ENCODE data around the gene CDC14A. TPM values are rescaled to one million over a fixed set of nuclear protein-coding genes. Genes with fewer than 3 reads are reported as not detected.

CDC14A gene
- total RNA-seq, 1 experiment from 2014 or later, result 2.6 TPM

- no peaks in the 10 kb centered on the region for H3K27me3 Mint-ChIP-seq (ENCODE audit: insufficient read depth, unreplicated experiment)
- peaks cover 4% of the 10 kb centered on the region for H3K4me1 Mint-ChIP-seq (ENCODE audit: insufficient read depth, unreplicated experiment)
- no peak overlapping the region for H3K27ac Mint-ChIP-seq (ENCODE audit: low read depth, unreplicated experiment)
- no TSS peak for BruUV-seq (replicated peaks)
- ChIA-PET POLR2A (interaction anchor here (1.0 to 1.4 kb wide), 2 partner anchors 42 to 44 kb away, joined by 4 read pairs; no protein-coding TSS in a partner anchor), CTCF (interaction anchor here (0.6 to 1.5 kb wide), 4 partner anchors 10 to 348 kb away, joined by 3 to 4 read pairs (median 3); no protein-coding TSS in a partner anchor)
- TF ChIP-seq, protein P1, sequence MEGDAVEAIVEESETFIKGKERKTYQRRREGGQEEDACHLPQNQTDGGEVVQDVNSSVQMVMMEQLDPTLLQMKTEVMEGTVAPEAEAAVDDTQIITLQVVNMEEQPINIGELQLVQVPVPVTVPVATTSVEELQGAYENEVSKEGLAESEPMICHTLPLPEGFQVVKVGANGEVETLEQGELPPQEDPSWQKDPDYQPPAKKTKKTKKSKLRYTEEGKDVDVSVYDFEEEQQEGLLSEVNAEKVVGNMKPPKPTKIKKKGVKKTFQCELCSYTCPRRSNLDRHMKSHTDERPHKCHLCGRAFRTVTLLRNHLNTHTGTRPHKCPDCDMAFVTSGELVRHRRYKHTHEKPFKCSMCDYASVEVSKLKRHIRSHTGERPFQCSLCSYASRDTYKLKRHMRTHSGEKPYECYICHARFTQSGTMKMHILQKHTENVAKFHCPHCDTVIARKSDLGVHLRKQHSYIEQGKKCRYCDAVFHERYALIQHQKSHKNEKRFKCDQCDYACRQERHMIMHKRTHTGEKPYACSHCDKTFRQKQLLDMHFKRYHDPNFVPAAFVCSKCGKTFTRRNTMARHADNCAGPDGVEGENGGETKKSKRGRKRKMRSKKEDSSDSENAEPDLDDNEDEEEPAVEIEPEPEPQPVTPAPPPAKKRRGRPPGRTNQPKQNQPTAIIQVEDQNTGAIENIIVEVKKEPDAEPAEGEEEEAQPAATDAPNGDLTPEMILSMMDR (IDR thresholded peaks at IDR 0.05; ENCODE audit: unreplicated experiment), result no peak
- H3K36me3 Mint-ChIP-seq (ENCODE audit: insufficient read depth, unreplicated experiment), result no peaks in the 10 kb centered on the region
- no peaks in the 10 kb centered on the region for H3K9me3 Mint-ChIP-seq (ENCODE audit: unreplicated experiment)
- H3K4me3 Mint-ChIP-seq (ENCODE audit: unreplicated experiment), result no peak overlapping the region
- intact Hi-C loops (cut with micrococcal nuclease), result no loop called here
- DNase-seq (ENCODE audit: unreplicated experiment), result no peak
Measured at GRCh38 chr1:100396651-100397050, 44.3 kb downstream of the CDC14A start.

GRCh38 chr1:100397681-100398080 is 45.4 kb downstream of the CDC14A start:
- no peaks in the 10 kb centered on the region for H3K27me3 Mint-ChIP-seq (ENCODE audit: insufficient read depth, unreplicated experiment)

DNA sequence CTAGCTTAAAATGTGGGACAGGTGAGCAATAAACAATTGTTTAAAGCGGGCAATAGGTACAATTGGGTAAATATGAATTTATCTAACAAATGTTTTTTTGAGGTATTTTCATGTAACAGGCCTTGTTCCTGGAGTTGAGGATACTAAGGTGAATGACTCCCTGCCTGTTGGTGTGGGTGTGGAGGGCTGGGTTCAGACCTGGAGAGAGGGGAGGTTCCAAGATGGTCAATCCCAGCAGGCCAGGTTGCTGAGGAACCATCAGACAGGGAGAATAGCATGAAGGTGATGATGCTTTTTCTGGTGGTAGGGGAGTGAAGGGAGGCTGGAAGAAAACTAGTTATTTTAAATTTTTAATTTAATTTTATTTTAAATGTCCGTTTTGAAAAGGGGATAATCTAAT is 46.3 kb downstream of the CDC14A start:
- Mint-ChIP-seq H3K27me3 (ENCODE audit: insufficient read depth, unreplicated experiment) (no peaks in the 10 kb centered on the region), H3K9me3 (ENCODE audit: unreplicated experiment) (no peaks in the 10 kb centered on the region), H3K27ac (ENCODE audit: low read depth, unreplicated experiment) (no peak overlapping the region), H3K4me3 (ENCODE audit: unreplicated experiment) (no peak overlapping the region), H3K36me3 (ENCODE audit: insufficient read depth, unreplicated experiment) (no peaks in the 10 kb centered on the region), H3K4me1 (ENCODE audit: insufficient read depth, unreplicated experiment) (peaks cover 4% of the 10 kb centered on the region)
- ChIA-PET CTCF (interaction anchor here (0.6 to 1.4 kb wide), 2 partner anchors 57 to 77 kb away, joined by 3 read pairs; no protein-coding TSS in a partner anchor), POLR2A (no interaction called here)
- TF ChIP-seq, protein P1 (IDR thresholded peaks at IDR 0.05; ENCODE audit: unreplicated experiment), result no peak
- BruUV-seq (replicated peaks), result no TSS peak
- intact Hi-C loops (cut with micrococcal nuclease), result no loop called here
- no peak for DNase-seq (ENCODE audit: unreplicated experiment)

More at GRCh38 chr1:100397681-100398080, 45.4 kb downstream of the CDC14A start:
- Mint-ChIP-seq H3K27ac (ENCODE audit: low read depth, unreplicated experiment) (no peak overlapping the region), H3K4me1 (ENCODE audit: insufficient read depth, unreplicated experiment) (peaks cover 4% of the 10 kb centered on the region), H3K9me3 (ENCODE audit: unreplicated experiment) (no peaks in the 10 kb centered on the region), H3K36me3 (ENCODE audit: insufficient read depth, unreplicated experiment) (no peaks in the 10 kb centered on the region), H3K4me3 (ENCODE audit: unreplicated experiment) (no peak overlapping the region)
- ChIA-PET CTCF (interaction anchor here (1.4 kb wide), 1 partner anchor 58 kb away, joined by 3 read pairs; no protein-coding TSS in a partner anchor), POLR2A (no interaction called here)
- DNase-seq (ENCODE audit: unreplicated experiment), result no peak
- no TSS peak for BruUV-seq (replicated peaks)
- TF ChIP-seq, protein P1 (IDR thresholded peaks at IDR 0.05; ENCODE audit: unreplicated experiment), result no peak
- intact Hi-C loops (cut with micrococcal nuclease), result no loop called here

GRCh38 chr1:100400404-100400803 is 48.1 kb downstream of the CDC14A start:
- Mint-ChIP-seq H3K4me3 (ENCODE audit: unreplicated experiment) (no peak overlapping the region), H3K9me3 (ENCODE audit: unreplicated experiment) (no peaks in the 10 kb centered on the region), H3K36me3 (ENCODE audit: insufficient read depth, unreplicated experiment) (no peaks in the 10 kb centered on the region), H3K27me3 (ENCODE audit: insufficient read depth, unreplicated experiment) (no peaks in the 10 kb centered on the region), H3K4me1 (ENCODE audit: insufficient read depth, unreplicated experiment) (peaks cover 4% of the 10 kb centered on the region), H3K27ac (ENCODE audit: low read depth, unreplicated experiment) (no peak overlapping the region)
- ChIA-PET POLR2A (interaction anchor here (0.6 kb wide), 1 partner anchor 492 kb away, joined by 3 read pairs; no protein-coding TSS in a partner anchor), CTCF (no interaction called here)
- intact Hi-C loops (cut with micrococcal nuclease), result no loop called here
- TF ChIP-seq, protein P1 (IDR thresholded peaks at IDR 0.05; ENCODE audit: unreplicated experiment), result no peak
- DNase-seq (ENCODE audit: unreplicated experiment), result no peak
- BruUV-seq (replicated peaks), result no TSS peak
